Calu3 (cell line): ENCODE results near the gene TUBE1. TPM values are rescaled to one million over a fixed set of nuclear protein-coding genes. Genes with fewer than 3 reads are reported as not detected.

Source experiments
- BruUV-seq: library from RNA; stranded (reverse); fragments of 400-500 nt; replicated peaks from 2 replicates; lab custom pipeline; 2021; lab: Mats Ljungman, UMichigan
- CTCF ChIA-PET: fragments of 300-600 bp; sonication (Branson Sonifier 250); formaldehyde crosslinking; loops from one replicate; lab custom pipeline; 2022; ENCODE audit warnings: antibody characterized with exemption; lab: Charles Lee
- DNase-seq: peaks from one replicate; pipeline ENCODE4 v3.0.0; 2022
- H3K27ac Mint-ChIP-seq: one replicate; pipeline ENCODE4 v1.8.0; 2022; ENCODE audit warnings: mixed read lengths; ENCODE audit not compliant: unreplicated experiment
- H3K27me3 Mint-ChIP-seq: one replicate; pipeline ENCODE4 v1.8.0; 2022; ENCODE audit warnings: mixed read lengths; ENCODE audit not compliant: unreplicated experiment
- H3K36me3 Mint-ChIP-seq: one replicate; pipeline ENCODE4 v1.8.0; 2022; ENCODE audit warnings: mild to moderate bottlenecking, moderate library complexity, mixed read lengths; ENCODE audit not compliant: insufficient read depth, unreplicated experiment
- H3K4me1 Mint-ChIP-seq: one replicate; pipeline ENCODE4 v1.8.0; 2022; ENCODE audit warnings: mild to moderate bottlenecking, low read depth, mixed read lengths; ENCODE audit not compliant: unreplicated experiment
- H3K4me3 Mint-ChIP-seq: one replicate; pipeline ENCODE4 v1.8.0; 2022; ENCODE audit warnings: mild to moderate bottlenecking, low read depth, moderate library complexity, mixed read lengths; ENCODE audit not compliant: unreplicated experiment
- H3K9me3 Mint-ChIP-seq: one replicate; pipeline ENCODE4 v1.8.0; 2022; ENCODE audit warnings: low read depth, mixed read lengths; ENCODE audit not compliant: unreplicated experiment
- intact Hi-C: fragments of 100-400 bp; cut with micrococcal nuclease; formaldehyde crosslinking; loops from one replicate; pipeline ENCODE4 v1.10.0; 2022; ENCODE audit not compliant: unreplicated experiment
- total RNA-seq: library from RNA; stranded (reverse); gene quantifications from 2 replicates; pipeline ENCODE4 v1.2.3, GENCODE V29; 2022
- TF ChIP-seq, protein P1 (sequence below): fragments of 200-600 bp; IDR thresholded peaks from one replicate; pipeline ENCODE4 v1.8.0; 2022; ENCODE audit warnings: antibody characterized with exemption; ENCODE audit not compliant: unreplicated experiment

The TUBE1 gene
- total RNA-seq, 1 experiment from 2014 or later: 21.0 TPM

DNA sequence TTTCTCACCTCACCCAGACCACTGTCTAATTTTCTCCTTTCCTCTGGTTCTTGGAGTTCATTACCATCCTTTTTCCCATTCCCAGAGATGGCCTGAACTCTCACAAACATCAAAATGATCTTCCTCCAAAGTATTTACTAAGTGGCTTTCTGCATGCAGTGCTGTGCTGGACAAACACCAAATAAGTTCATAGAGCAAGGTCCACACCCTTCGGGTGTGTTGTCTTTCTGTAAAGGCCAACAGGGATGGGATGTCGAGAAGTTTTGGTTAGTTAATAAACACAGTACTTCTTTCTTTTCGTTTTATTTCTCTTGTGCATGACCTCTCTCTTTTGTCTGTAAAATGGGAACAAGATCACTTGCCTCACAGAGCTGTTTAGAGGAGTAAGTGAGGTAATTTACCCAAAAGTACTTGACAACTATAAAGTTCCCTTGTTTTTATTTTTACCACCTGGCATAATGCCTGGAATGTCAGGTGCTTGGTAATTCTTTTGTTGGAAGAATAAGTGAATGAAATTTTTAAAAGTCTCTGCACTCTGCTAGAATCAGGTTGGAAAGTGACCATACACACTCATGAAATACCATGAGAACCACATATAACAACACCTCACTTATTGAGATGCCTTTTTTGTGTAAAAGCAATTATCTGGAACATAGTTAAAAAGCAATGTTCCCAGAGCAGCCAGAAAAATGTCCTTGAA, 56.2 kb downstream of the TUBE1 start:
- no peaks in the 10 kb centered on the region for H3K9me3 Mint-ChIP-seq
- TF ChIP-seq, protein P1, sequence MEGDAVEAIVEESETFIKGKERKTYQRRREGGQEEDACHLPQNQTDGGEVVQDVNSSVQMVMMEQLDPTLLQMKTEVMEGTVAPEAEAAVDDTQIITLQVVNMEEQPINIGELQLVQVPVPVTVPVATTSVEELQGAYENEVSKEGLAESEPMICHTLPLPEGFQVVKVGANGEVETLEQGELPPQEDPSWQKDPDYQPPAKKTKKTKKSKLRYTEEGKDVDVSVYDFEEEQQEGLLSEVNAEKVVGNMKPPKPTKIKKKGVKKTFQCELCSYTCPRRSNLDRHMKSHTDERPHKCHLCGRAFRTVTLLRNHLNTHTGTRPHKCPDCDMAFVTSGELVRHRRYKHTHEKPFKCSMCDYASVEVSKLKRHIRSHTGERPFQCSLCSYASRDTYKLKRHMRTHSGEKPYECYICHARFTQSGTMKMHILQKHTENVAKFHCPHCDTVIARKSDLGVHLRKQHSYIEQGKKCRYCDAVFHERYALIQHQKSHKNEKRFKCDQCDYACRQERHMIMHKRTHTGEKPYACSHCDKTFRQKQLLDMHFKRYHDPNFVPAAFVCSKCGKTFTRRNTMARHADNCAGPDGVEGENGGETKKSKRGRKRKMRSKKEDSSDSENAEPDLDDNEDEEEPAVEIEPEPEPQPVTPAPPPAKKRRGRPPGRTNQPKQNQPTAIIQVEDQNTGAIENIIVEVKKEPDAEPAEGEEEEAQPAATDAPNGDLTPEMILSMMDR: no peak
- H3K27me3 Mint-ChIP-seq: peaks cover 36% of the 10 kb centered on the region

GRCh38 chr6:112030206-112030960, 56.9 kb downstream of the TUBE1 start:
- TF ChIP-seq, protein P1: no peak
- CTCF ChIA-PET: no interaction called here
- Mint-ChIP-seq H3K36me3 (no peaks in the 10 kb centered on the region), H3K9me3 (no peaks in the 10 kb centered on the region), H3K27ac (no peak overlapping the region), H3K27me3 (peaks cover 36% of the 10 kb centered on the region), H3K4me1 (peaks cover 15% of the 10 kb centered on the region), H3K4me3 (no peak overlapping the region)
- intact Hi-C loops: no loop called here
- BruUV-seq: no TSS peak
- no peak for DNase-seq

More for the DNA sequence above, 56.2 kb downstream of the TUBE1 start:
- CTCF ChIA-PET: no interaction called here
- no TSS peak for BruUV-seq
- intact Hi-C loops: no loop called here
- H3K27ac Mint-ChIP-seq: no peak overlapping the region
- peaks cover 15% of the 10 kb centered on the region for H3K4me1 Mint-ChIP-seq
- H3K4me3 Mint-ChIP-seq: no peak overlapping the region
- DNase-seq: no peak
- no peaks in the 10 kb centered on the region for H3K36me3 Mint-ChIP-seq

DNA sequence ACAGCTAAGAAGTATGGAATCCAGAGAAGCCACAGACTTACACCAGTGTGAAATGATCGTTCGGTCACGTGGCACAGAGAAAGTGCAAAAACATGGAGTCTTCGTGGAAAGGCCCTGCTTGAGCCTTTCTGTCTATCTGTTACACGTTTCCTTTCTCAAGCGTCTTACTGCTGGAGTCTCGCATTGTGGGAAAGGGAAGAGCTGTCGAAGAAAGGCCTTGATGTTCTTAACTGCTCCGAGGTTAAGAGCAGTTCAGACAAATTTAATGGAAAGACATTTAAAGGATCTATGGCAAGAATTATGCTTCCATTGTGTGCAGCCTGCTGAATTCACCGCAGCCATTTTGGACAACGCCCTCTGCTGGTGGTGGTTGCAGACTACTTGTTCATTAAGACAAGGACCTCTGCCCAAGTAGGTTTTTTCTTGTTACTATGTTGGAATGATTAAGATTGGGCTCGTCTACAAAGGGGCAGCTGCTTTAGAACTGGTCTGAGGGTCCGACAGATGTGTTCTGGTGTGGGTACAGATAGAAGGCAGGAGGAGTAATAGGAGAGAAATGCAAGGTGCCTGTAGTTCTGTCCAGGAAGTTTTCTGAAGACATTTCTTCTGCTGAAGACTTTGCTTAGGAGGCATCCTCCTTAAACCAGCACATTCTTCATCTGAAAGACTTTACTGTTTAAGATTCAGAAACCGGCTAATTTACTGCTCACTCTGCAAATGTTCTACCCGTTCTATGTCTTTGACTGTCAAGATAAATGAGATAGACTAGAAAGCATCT, 58.0 kb downstream of the TUBE1 start:
- Mint-ChIP-seq H3K27me3 (peaks cover 31% of the 10 kb centered on the region), H3K36me3 (no peaks in the 10 kb centered on the region), H3K4me1 (peaks cover 15% of the 10 kb centered on the region), H3K27ac (no peak overlapping the region), H3K9me3 (no peaks in the 10 kb centered on the region), H3K4me3 (no peak overlapping the region)
- intact Hi-C loops: loop anchor here (1.0 kb wide), 2 partner anchors 158 to 319 kb away; no protein-coding TSS in a partner anchor
- DNase-seq: peak; percentile 78
- BruUV-seq: no TSS peak
- TF ChIP-seq, protein P1: peak; percentile 41
- CTCF ChIA-PET: no interaction called here

GRCh38 chr6:112027942-112028674, 59.2 kb downstream of the TUBE1 start:
- intact Hi-C loops: no loop called here
- Mint-ChIP-seq H3K27ac (no peak overlapping the region), H3K36me3 (no peaks in the 10 kb centered on the region), H3K9me3 (no peaks in the 10 kb centered on the region), H3K27me3 (peaks cover 22% of the 10 kb centered on the region), H3K4me3 (no peak overlapping the region), H3K4me1 (peaks cover 15% of the 10 kb centered on the region)
- BruUV-seq: no TSS peak
- CTCF ChIA-PET: no interaction called here
- no peak for DNase-seq
- TF ChIP-seq, protein P1: no peak
